Measurements from ENCODE around the gene NUP50. TPM values are rescaled to one million over a fixed set of nuclear protein-coding genes. Genes with fewer than 3 reads are reported as not detected.

The NUP50 gene
- total RNA-seq, 2 donors from 2014 or later = 71.9 to 111 TPM

DNA sequence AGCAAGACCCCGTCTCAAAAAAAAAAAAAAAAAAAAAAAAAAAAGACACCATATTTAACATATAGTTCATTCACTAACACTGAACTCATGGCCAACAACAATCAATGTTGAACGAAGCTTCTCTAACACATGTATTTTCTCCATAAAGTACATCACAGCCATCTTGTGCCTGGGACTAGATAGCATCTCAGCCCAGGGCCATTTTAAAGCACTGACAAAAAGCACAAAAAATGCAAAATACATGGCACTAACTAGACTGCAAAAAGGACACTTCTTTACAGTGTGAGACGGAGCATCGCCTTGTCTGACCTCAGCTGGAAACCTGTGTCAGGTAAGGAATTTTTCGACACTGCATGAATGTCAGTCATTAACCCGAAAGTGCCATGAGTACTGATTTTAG lies 53.6 kb downstream of the NUP50 start:
- no peak overlapping the region for H3K27ac ChIP-seq
- no peak for DNase-seq
- no peaks in the 10 kb centered on the region for H3K9me3 ChIP-seq
- no peaks in the 10 kb centered on the region for H3K36me3 ChIP-seq
- no peaks in the 10 kb centered on the region for H3K27me3 ChIP-seq
- no peaks in the 10 kb centered on the region for H3K4me1 ChIP-seq
- no peak overlapping the region for H3K4me3 ChIP-seq
- intact Hi-C loops (cut with DNase I) = no loop called here
- TF ChIP-seq CTCF (IDR thresholded peaks at IDR 0.05) = no peak
- H3K9ac ChIP-seq (ENCODE audit: low read depth in 2 of 2, low read length in 2 of 2) = no peak overlapping the region

GRCh38 chr22:45217806-45218205 lies 54.1 kb downstream of the NUP50 start:
- DNase-seq = no peak
- H3K9ac ChIP-seq (ENCODE audit: low read depth in 2 of 2, low read length in 2 of 2) = no peak overlapping the region

DNA sequence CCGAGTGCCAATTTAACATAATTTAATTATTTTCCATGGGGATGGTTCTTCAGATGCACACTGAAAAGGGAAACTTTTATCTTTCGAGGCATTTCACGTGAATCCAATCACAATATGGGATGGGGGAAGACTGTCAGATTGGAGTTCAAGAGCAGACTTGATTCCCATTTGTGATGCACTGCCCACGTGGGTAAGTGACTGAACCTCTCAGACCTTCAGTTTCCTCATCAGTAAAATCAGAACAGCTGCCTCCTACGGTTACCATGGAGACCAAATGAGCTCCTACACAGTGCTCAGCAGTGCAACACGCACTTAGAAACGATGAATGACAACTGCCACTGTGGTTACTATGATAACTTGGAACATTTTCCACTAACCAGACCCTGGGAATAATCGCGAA lies 55.3 kb downstream of the NUP50 start:
- Histone ChIP-seq H3K4me1 (no peaks in the 10 kb centered on the region), H3K36me3 (no peaks in the 10 kb centered on the region), H3K27me3 (no peaks in the 10 kb centered on the region), H3K9me3 (no peaks in the 10 kb centered on the region), H3K4me3 (no peak overlapping the region), H3K9ac (ENCODE audit: low read depth in 2 of 2, low read length in 2 of 2) (no peak overlapping the region), H3K27ac (no peak overlapping the region)
- TF ChIP-seq CTCF (IDR thresholded peaks at IDR 0.05) = no peak
- intact Hi-C loops (cut with DNase I) = no loop called here
- DNase-seq = no peak

More at GRCh38 chr22:45217806-45218205, 54.1 kb downstream of the NUP50 start:
- no peaks in the 10 kb centered on the region for H3K36me3 ChIP-seq
- H3K27ac ChIP-seq = no peak overlapping the region
- no peaks in the 10 kb centered on the region for H3K27me3 ChIP-seq
- H3K4me3 ChIP-seq = no peak overlapping the region
- TF ChIP-seq CTCF (IDR thresholded peaks at IDR 0.05) = no peak
- intact Hi-C loops (cut with DNase I) = no loop called here
- no peaks in the 10 kb centered on the region for H3K4me1 ChIP-seq
- no peaks in the 10 kb centered on the region for H3K9me3 ChIP-seq

DNA sequence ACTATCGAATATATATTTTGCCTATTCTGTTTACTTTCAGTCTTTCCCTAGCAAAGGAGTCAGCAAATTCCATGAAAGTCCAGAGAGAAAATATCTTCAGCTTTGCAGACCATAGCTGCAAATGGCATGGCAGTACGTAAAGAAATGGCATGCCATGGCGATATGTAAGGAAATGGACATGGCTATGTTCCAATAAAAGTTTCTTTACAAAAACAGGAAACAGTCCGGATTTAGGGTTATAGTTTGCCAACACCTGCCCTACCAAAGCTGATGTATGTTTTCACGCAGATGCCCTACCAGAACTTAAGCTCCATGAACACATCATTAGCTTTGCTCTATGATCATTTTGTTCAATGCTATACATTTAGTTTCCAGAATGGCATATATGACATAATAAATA lies 57.5 kb downstream of the NUP50 start:
- Histone ChIP-seq H3K4me1 (peaks cover 3% of the 10 kb centered on the region), H3K36me3 (no peaks in the 10 kb centered on the region), H3K9me3 (no peaks in the 10 kb centered on the region), H3K27me3 (no peaks in the 10 kb centered on the region), H3K27ac (no peak overlapping the region), H3K4me3 (no peak overlapping the region), H3K9ac (ENCODE audit: low read depth in 2 of 2, low read length in 2 of 2) (no peak overlapping the region)
- no peak for TF ChIP-seq CTCF (IDR thresholded peaks at IDR 0.05)
- intact Hi-C loops (cut with DNase I) = no loop called here
- no peak for DNase-seq

- Histone ChIP-seq H3K27me3 (no peaks in the 10 kb centered on the region), H3K36me3 (no peaks in the 10 kb centered on the region), H3K9ac (ENCODE audit: low read depth in 2 of 2, low read length in 2 of 2) (no peak overlapping the region), H3K27ac (no peak overlapping the region), H3K4me1 (peaks cover 3% of the 10 kb centered on the region), H3K9me3 (no peaks in the 10 kb centered on the region), H3K4me3 (no peak overlapping the region)
- intact Hi-C loops (cut with DNase I) = no loop called here
- no peak for DNase-seq
- TF ChIP-seq CTCF (IDR thresholded peaks at IDR 0.05) = no peak
Measured at GRCh38 chr22:45223304-45224117, 59.8 kb downstream of the NUP50 start.
